ENCODE results near the gene FGFR2. TPM values are rescaled to one million over a fixed set of nuclear protein-coding genes. Genes with fewer than 3 reads are reported as not detected.

FGFR2 gene
- total RNA-seq, 1 experiment from 2014 or later = 135 TPM

GRCh38 chr10:121514141-121514865, 83.9 kb downstream of the FGFR2 start:
- Histone ChIP-seq H3K4me1 (ENCODE audit: insufficient read depth, low read length) (peaks cover 3% of the 10 kb centered on the region; the same call in 1 of the 2 replicates), H3K14ac (ENCODE audit: insufficient read depth, low read length) (no peak overlapping the region), H3K4ac (ENCODE audit: low read depth, low read length) (no peak overlapping the region), H2BK15ac (ENCODE audit: low read depth, low read length) (no peak overlapping the region), H3K27ac (ENCODE audit: insufficient read length, low read depth, low read length) (no peak overlapping the region), H3K79me1 (ENCODE audit: insufficient read depth, low read depth, low read length, poor library complexity, severe bottlenecking) (peaks cover 4% of the 10 kb centered on the region), H3K23me2 (ENCODE audit: insufficient read length, low read depth, low read length, poor library complexity, severe bottlenecking) (no peaks in the 10 kb centered on the region), H2BK120ac (ENCODE audit: low read depth, low read length, poor library complexity, severe bottlenecking) (no peak overlapping the region), H4K8ac (replicated peaks; ENCODE audit: insufficient read length, low read depth, low read length) (no peak overlapping the region), H3K4me2 (ENCODE audit: insufficient read depth, insufficient read length, low read length) (no peak overlapping the region), H3K23ac (ENCODE audit: insufficient read length, low read depth, low read length) (no peak overlapping the region), H3K79me2 (ENCODE audit: insufficient read depth, low read length) (peaks cover 3% of the 10 kb centered on the region; the same call in 1 of the 2 replicates), H3K27me3 (ENCODE audit: insufficient read depth, low read length) (no peaks in the 10 kb centered on the region), H4K5ac (ENCODE audit: insufficient read length, low read depth, low read length) (no peak overlapping the region), H4K20me1 (ENCODE audit: control insufficient read depth, insufficient read depth, insufficient read length) (no peaks in the 10 kb centered on the region), H3K18ac (ENCODE audit: insufficient read length, low read depth, low read length) (no peak overlapping the region), H4K91ac (ENCODE audit: insufficient read length, low read depth, low read length) (no peak overlapping the region), H3K9me3 (ENCODE audit: control insufficient read depth, low read depth, low read length) (no peaks in the 10 kb centered on the region), H3K56ac (ENCODE audit: insufficient read length, low read depth, low read length) (no peak overlapping the region), H2BK5ac (ENCODE audit: insufficient read length, low read length) (no peak overlapping the region), H2AFZ (ENCODE audit: low read length) (no peak overlapping the region), H2AK5ac (ENCODE audit: insufficient read length, low read length) (no peak overlapping the region), H3T11ph (ENCODE audit: low read length) (no peak overlapping the region), H2BK12ac (ENCODE audit: insufficient read length, low read depth, low read length) (no peak overlapping the region), H3K9ac (ENCODE audit: extremely low read depth, insufficient read length, low read length) (no peak overlapping the region), H2BK20ac (ENCODE audit: low read depth, low read length, poor library complexity, severe bottlenecking) (no peak overlapping the region)
- H3K27ac Mint-ChIP-seq = peak overlapping the region in 2 of 3 experiments; percentile 90 to 91; a peak in 5 of 7 replicates
- H3K27me3 Mint-ChIP-seq (ENCODE audit: low read depth) = no peaks in the 10 kb centered on the region
- WGBS (ENCODE audit: extremely low coverage, insufficient read length, low lambda C conversion rate) = no CpG with 5 or more reads among the region's 8 CpGs
- H3K4me1 Mint-ChIP-seq = peaks cover 49 to 55% of the 10 kb centered on the region in 2 experiments
- DNase-seq = no peak
- no peak overlapping the region for H3K4me3 Mint-ChIP-seq
- H3K36me3 Mint-ChIP-seq (ENCODE audit: insufficient read depth in 1 of 3, low read depth in 3 of 3) = peaks cover 21 to 90% (median 89%) of the 10 kb centered on the region in 3 experiments
- TF ChIP-seq CTCF (conservative IDR thresholded peaks at IDR 0.05) = no peak
- H3K9me3 Mint-ChIP-seq = no peaks in the 10 kb centered on the region

Measured in H9 (cell line).